GM10266 (cell line): ENCODE measurements around the gene UBA5.

Experiments used
- DNase-seq: peaks from one replicate; pipeline ENCODE4 v3.0.0; 2012; ENCODE audit errors: extremely low spot score
- CTCF ChIP-seq: IDR thresholded peaks from 2 replicates; pipeline ENCODE4 v1.5.1; 2012; ENCODE audit warnings: mild to moderate bottlenecking, low read depth; ENCODE audit not compliant: control insufficient read depth, insufficient read depth; ENCODE audit errors: missing control alignments

UBA5 gene

GRCh38 chr3:132659365-132660051 lies 621 bp upstream of the UBA5 start, which contains the start of gene ACAD11:
Gene ACAD11 (minus strand): TSS chr3:132659809. CDS start chr3:132659751, 58 bp downstream.
- DNase-seq, result peak; percentile 69
- TF ChIP-seq CTCF, result peak; percentile 73

GRCh38 chr3:132660811-132661070 lies 612 bp downstream of the UBA5 start:
- no peak for TF ChIP-seq CTCF
- DNase-seq, result no peak

- no peak for TF ChIP-seq CTCF
- DNase-seq, result no peak
These were observed 972 bp downstream of the UBA5 start for GRCh38 chr3:132661101-132661500.

- no peak for TF ChIP-seq CTCF
- DNase-seq, result no peak
These were observed 2.1 kb downstream of the UBA5 start for GRCh38 chr3:132662212-132662611.

- DNase-seq, result no peak
- no peak for TF ChIP-seq CTCF
These were observed 5.2 kb downstream of the UBA5 start for GRCh38 chr3:132665230-132665745.

GRCh38 chr3:132669256-132669777 lies 9.2 kb downstream of the UBA5 start:
- no peak for TF ChIP-seq CTCF
- no peak for DNase-seq

GRCh38 chr3:132675408-132675807 lies 15.3 kb downstream of the UBA5 start:
- no peak for DNase-seq
- TF ChIP-seq CTCF, result no peak
